ENCODE data around the gene INTU. TPM values are rescaled to one million over a fixed set of nuclear protein-coding genes. Genes with fewer than 3 reads are reported as not detected.

INTU gene
- total RNA-seq, 1 donor from 2014 or later, result 21.9 TPM

- H3K4me1 ChIP-seq (ENCODE audit: insufficient read depth, low read length), result peaks cover 9% of the 10 kb centered on the region
- H3K4me2 ChIP-seq (ENCODE audit: low read length), result no peak overlapping the region
- H4K20me1 ChIP-seq (ENCODE audit: insufficient read depth, low read length), result no peaks in the 10 kb centered on the region
- H3K27me3 ChIP-seq (ENCODE audit: insufficient read depth, low read length), result no peaks in the 10 kb centered on the region
- peaks cover 18% of the 10 kb centered on the region for H3K4me1 Mint-ChIP-seq (ENCODE audit: low read depth, unreplicated experiment)
- FAIRE-seq (no peak), DNase-seq (ENCODE audit: low read depth) (no peak)
- H2AFZ ChIP-seq (ENCODE audit: low read depth, low read length), result no peak overlapping the region
- no peak for TF ChIP-seq EZH2 (IDR thresholded peaks at IDR 0.05; ENCODE audit: insufficient read depth, low read length)
- no peak for TF ChIP-seq CTCF (IDR thresholded peaks at IDR 0.05; ENCODE audit: insufficient read depth, low read depth, low read length)
- H3K27ac ChIP-seq (ENCODE audit: low read depth, low read length), result no peak overlapping the region
- H3K9me3 ChIP-seq (ENCODE audit: insufficient read depth, low read depth, low read length), result no peaks in the 10 kb centered on the region
- H3K4me3 Mint-ChIP-seq (ENCODE audit: unreplicated experiment), result no peak overlapping the region
- no peak overlapping the region for H3K4me3 ChIP-seq (ENCODE audit: insufficient read depth, low read depth, low read length)
- H3K36me3 ChIP-seq (ENCODE audit: insufficient read depth, low read length), result no peaks in the 10 kb centered on the region
- no peaks in the 10 kb centered on the region for H3K27me3 Mint-ChIP-seq (ENCODE audit: low read depth, unreplicated experiment)
- no peaks in the 10 kb centered on the region for H3K79me2 ChIP-seq (ENCODE audit: insufficient read depth, low read length)
- H3K9me3 Mint-ChIP-seq (ENCODE audit: unreplicated experiment), result peaks cover 3% of the 10 kb centered on the region
- H3K9ac ChIP-seq (ENCODE audit: low read length), result no peak overlapping the region
- H3K36me3 Mint-ChIP-seq (ENCODE audit: low read depth, unreplicated experiment), result peaks cover 13% of the 10 kb centered on the region
- H3K27ac Mint-ChIP-seq (ENCODE audit: unreplicated experiment), result no peak overlapping the region
These were observed 54.8 kb downstream of the INTU start for GRCh38 chr4:127687580-127687979.

- H3K4me3 Mint-ChIP-seq (ENCODE audit: unreplicated experiment), result no peak overlapping the region
- Histone ChIP-seq H3K4me2 (ENCODE audit: low read length) (peak overlapping the region; percentile 54), H3K4me1 (ENCODE audit: insufficient read depth, low read length) (peaks cover 5% of the 10 kb centered on the region), H4K20me1 (ENCODE audit: insufficient read depth, low read length) (no peaks in the 10 kb centered on the region), H3K27ac (ENCODE audit: low read depth, low read length) (peak overlapping the region; percentile 77), H3K79me2 (ENCODE audit: insufficient read depth, low read length) (no peaks in the 10 kb centered on the region), H2AFZ (ENCODE audit: low read depth, low read length) (no peak overlapping the region), H3K4me3 (ENCODE audit: insufficient read depth, low read depth, low read length) (no peak overlapping the region), H3K27me3 (ENCODE audit: insufficient read depth, low read length) (no peaks in the 10 kb centered on the region), H3K9ac (ENCODE audit: low read length) (peak overlapping the region; percentile 59), H3K36me3 (ENCODE audit: insufficient read depth, low read length) (no peaks in the 10 kb centered on the region), H3K9me3 (ENCODE audit: insufficient read depth, low read depth, low read length) (no peaks in the 10 kb centered on the region)
- no peak for TF ChIP-seq CTCF (IDR thresholded peaks at IDR 0.05; ENCODE audit: insufficient read depth, low read depth, low read length)
- no peak for TF ChIP-seq EZH2 (IDR thresholded peaks at IDR 0.05; ENCODE audit: insufficient read depth, low read length)
- peak; percentile 95 for FAIRE-seq
- DNase-seq (ENCODE audit: low read depth), result peak; percentile 94
- H3K27ac Mint-ChIP-seq (ENCODE audit: unreplicated experiment), result peak overlapping the region; percentile 95
- peaks cover 8% of the 10 kb centered on the region for H3K36me3 Mint-ChIP-seq (ENCODE audit: low read depth, unreplicated experiment)
- peaks cover 3% of the 10 kb centered on the region for H3K9me3 Mint-ChIP-seq (ENCODE audit: unreplicated experiment)
- peaks cover 21% of the 10 kb centered on the region for H3K4me1 Mint-ChIP-seq (ENCODE audit: low read depth, unreplicated experiment)
- H3K27me3 Mint-ChIP-seq (ENCODE audit: low read depth, unreplicated experiment), result no peaks in the 10 kb centered on the region
These were observed 66.0 kb downstream of the INTU start for GRCh38 chr4:127698789-127699200.

- peak overlapping the region; percentile 70 for H3K27ac Mint-ChIP-seq (ENCODE audit: unreplicated experiment)
These were observed 76.2 kb downstream of the INTU start for GRCh38 chr4:127708985-127709384.

More at GRCh38 chr4:127708985-127709384, 76.2 kb downstream of the INTU start:
- Mint-ChIP-seq H3K36me3 (ENCODE audit: low read depth, unreplicated experiment) (peaks cover 23% of the 10 kb centered on the region), H3K4me3 (ENCODE audit: unreplicated experiment) (no peak overlapping the region), H3K4me1 (ENCODE audit: low read depth, unreplicated experiment) (peaks cover 13% of the 10 kb centered on the region), H3K9me3 (ENCODE audit: unreplicated experiment) (no peaks in the 10 kb centered on the region), H3K27me3 (ENCODE audit: low read depth, unreplicated experiment) (no peaks in the 10 kb centered on the region)
- no peaks in the 10 kb centered on the region for H4K20me1 ChIP-seq (ENCODE audit: insufficient read depth, low read length)
- H3K27me3 ChIP-seq (ENCODE audit: insufficient read depth, low read length), result no peaks in the 10 kb centered on the region
- H3K27ac ChIP-seq (ENCODE audit: low read depth, low read length), result peak overlapping the region; percentile 25
- peak overlapping the region; percentile 35 for H3K9ac ChIP-seq (ENCODE audit: low read length)
- H3K4me3 ChIP-seq (ENCODE audit: insufficient read depth, low read depth, low read length), result no peak overlapping the region
- H3K4me1 ChIP-seq (ENCODE audit: insufficient read depth, low read length), result peaks cover 13% of the 10 kb centered on the region
- peak; percentile 84 for DNase-seq (ENCODE audit: low read depth)
- FAIRE-seq, result no peak
- H3K9me3 ChIP-seq (ENCODE audit: insufficient read depth, low read depth, low read length), result no peaks in the 10 kb centered on the region
- H3K79me2 ChIP-seq (ENCODE audit: insufficient read depth, low read length), result no peaks in the 10 kb centered on the region
- peak overlapping the region; percentile 54 for H3K4me2 ChIP-seq (ENCODE audit: low read length)
- H3K36me3 ChIP-seq (ENCODE audit: insufficient read depth, low read length), result peaks cover 8% of the 10 kb centered on the region
- peak overlapping the region; percentile 10 for H2AFZ ChIP-seq (ENCODE audit: low read depth, low read length)
- TF ChIP-seq EZH2 (IDR thresholded peaks at IDR 0.05; ENCODE audit: insufficient read depth, low read length), result no peak
- TF ChIP-seq CTCF (IDR thresholded peaks at IDR 0.05; ENCODE audit: insufficient read depth, low read depth, low read length), result no peak

Data from astrocyte (in vitro differentiated cells and primary cell).